Activated T-cell treated with anti-CD3 and anti-CD28 coated beads, Interleukin-2, amount 50 U/mL, for 1 hour (primary cell): ENCODE measurements around the gene ST8SIA2.

Experiments
- DNase-seq: peaks from one replicate; pipeline ENCODE4 v3.0.0-alpha.2; 2020

ST8SIA2 gene

DNA sequence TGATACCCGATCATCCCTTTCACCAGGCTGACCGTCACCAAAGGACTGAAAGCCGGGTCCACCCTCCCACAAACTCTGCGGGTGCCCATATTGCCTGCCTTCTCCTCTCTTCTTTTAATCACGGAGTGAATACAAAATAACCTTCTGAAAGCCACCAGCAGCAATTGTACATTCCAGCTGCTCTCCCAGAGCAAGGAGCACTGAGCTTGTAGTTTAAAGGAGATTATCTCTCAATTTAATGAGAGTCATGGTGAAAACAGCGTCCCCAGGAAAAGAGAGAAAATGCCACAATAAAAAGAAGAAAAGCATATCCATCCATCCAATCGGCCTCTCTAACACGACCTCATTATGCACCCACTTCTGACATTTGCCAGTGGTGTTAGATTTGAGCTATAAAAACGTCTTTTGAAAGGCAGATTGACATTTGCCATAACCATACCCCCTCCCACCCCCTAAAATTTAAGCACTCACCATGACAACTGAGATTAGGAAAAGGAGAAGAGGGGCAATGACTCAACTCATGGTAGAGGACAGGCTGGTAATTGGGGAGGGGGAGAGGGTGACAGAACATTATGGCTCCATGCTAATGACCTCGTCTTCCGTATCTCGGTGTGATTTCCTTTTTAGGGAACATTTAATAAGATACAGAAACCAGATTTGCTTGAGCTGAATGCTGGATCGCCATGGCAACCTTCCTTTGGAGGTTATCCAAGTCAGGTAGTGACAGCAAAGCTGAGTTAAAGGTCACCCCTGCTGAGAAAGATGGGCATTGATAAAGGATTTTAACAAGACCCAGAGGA, 106.2 kb downstream of the ST8SIA2 start:
- no peak for DNase-seq

DNA sequence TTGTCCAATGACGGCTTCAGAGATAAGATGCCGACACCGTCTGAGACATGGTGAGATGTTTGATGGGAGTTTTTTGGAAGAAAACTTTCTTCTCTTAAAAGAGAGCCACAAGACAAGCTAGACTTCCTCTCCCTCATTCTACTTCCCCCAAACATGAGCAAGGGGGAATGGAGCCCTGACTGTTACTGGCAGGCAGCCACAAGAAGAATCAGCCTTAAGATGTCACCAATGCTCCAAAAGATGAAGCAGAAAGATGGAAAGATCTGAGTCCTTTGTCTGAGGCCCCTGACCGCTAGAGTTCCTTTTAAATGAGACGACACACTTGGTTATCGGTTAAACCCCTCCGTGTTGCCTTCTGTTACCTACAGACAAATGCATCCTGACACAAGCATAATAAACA, 108.7 kb downstream of the ST8SIA2 start:
- DNase-seq, result no peak

DNA sequence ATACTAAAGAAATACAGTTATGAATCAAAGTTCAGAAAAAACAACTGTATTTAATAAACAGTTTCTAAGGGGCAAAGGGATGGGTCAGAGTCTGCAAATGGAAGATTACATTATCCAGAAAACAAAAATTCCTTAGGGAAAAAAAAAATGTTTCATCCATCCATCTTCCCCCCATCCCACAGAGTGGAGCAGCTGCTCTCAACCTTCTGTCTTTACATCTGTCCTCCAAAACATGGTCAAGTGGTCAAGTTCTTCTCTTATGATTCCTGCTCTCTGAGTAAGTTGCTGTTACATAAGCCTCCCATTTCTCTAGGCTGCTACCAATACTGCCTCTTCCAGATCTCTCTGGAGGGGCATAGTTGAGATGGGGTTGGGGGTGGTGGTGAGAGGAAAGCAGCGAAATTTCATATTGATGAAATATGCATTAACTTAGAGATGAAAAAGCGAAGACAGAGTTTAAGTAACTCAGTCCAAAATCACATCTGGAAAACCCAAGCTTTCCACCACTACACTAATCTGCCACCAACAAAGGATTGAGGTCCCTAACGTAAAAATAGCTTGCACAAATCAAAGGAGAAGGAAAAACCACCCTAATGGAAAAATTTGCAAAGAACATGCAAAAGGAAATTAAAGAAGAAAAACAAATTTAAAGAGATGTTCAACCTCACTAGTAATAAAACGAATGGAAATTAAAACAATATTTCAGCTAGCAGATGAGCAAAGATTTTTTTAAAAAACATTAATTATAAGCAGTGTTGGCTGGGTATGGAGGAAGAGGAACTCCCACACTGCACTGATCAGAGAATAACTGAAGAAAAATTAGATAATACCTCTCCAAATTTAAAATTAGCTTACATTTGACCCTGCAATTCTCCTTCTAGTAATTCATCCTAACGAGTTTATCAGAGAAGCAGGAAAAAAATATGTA, 109.5 kb downstream of the ST8SIA2 start:
- no peak for DNase-seq

DNA sequence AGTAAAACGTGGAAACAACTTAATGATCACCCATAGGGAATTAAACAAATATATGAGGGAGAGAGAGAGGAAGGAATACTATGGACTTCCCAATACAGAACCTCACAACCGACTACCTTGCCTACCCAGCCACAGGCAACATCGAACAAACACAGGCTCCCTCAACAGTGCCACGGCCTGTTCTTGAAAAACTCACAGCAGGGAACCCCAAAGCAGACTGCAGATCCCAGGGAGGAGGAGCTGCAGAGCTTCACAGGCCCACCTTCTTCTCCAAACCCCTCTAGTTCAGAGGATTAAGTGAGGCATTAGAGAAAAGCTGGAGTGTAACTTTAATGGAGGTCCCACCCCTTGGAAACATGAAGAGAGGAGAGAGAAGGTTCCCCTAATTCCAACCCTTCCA, 110.2 kb downstream of the ST8SIA2 start:
- DNase-seq, result no peak

DNA sequence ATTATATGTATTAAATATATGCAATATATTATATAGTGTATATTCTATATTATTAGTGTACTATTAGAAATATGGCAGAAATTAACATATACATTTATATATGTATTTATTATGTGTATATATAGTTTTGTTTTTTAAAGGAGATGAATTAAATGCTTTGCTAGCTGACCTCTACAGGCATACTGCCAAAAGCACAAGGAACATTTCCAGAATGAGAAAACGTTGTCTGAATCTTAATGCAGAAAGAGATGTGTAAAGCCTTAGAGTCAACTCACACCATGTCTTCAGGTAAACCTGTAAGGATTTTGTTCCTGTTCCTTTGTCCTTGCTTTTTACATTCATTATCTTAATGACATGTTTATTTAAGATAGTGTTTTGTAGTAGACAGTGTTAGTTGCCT, 111.9 kb downstream of the ST8SIA2 start:
- DNase-seq, result no peak

DNA sequence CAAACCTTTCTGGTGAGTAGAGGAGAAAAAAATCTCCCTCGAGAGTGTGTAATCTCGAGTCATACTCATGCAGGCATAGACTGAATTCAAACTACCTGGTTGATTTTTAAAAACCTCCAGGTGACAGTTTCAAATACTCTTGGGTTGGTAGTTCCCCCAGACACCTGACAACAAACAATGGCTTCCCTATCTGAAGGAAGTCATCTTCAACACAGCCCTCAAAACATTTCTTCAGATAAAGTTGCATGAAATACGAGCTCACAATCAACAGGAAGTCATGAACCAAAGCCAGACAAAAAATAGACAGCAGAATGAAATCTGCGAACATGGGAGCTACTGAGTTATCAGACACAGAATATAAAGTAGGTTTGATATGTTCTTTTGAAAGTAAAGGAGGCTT, 112.8 kb downstream of the ST8SIA2 start:
- no peak for DNase-seq

DNA sequence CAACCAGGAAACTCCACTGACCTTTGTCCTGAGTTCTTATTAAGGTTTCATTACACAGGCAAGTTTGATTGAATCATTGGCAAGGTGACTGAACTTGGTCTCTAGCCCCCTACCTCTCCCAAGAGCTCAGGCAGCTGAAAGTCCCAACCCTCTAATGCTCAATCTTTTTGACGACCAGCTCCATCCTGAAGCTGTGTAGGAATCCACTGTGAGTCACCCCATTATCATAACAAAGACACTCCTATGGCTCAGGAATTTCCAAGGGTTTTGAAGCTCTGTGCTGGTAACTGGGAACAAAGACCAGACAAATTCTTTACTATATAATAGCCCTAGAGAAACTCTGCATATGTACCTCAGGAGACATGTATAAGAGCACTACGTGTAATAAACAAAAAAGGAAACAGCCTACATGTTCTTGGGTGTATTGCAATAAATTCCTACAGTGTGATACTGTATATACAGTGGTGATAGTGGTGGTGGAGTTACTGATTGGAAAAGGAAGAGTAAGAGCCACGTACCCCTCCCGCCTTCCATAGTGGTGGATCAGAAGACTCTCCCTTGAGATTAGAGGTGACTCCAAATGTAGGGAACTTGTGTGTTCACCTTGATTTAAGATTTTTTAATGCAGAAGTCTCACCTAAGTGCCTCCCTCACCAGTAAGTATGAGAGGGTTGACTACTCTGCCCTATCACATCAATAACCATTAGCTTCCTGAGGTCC, 116.6 kb downstream of the ST8SIA2 start:
- no peak for DNase-seq
